ENCODE data around the gene TSPAN3.

- TF ChIP-seq YY1 (IDR thresholded peaks at IDR 0.05; ENCODE audit: low read depth) (no peak), EP300 (IDR thresholded peaks at IDR 0.05; ENCODE audit: borderline replicate concordance) (no peak), RAD21 (IDR thresholded peaks at IDR 0.05; ENCODE audit: low read depth) (no peak), ZBTB7A (IDR thresholded peaks at IDR 0.05; ENCODE audit: low read depth) (no peak), EGR1 (IDR thresholded peaks at IDR 0.05) (no peak), REST (IDR thresholded peaks at IDR 0.05; ENCODE audit: low read depth) (no peak), CEBPB (IDR thresholded peaks at IDR 0.05) (no peak)
Observed at GRCh38 chr15:77107068-77107467, 36.2 kb upstream of the TSPAN3 start.
